K562 (cell line): Measurements from ENCODE around the gene AASS. TPM values are rescaled to one million over a fixed set of nuclear protein-coding genes. Genes with fewer than 3 reads are reported as not detected.

ENCODE experiments used
- ARID4B ChIP-seq: sonication (generic); formaldehyde crosslinking; IDR thresholded peaks from 2 replicates; pipeline ENCODE4 v1.8.0; 2022; ENCODE audit warnings: mild to moderate bottlenecking, missing genetic modification reagents
- BRD4 ChIP-seq: fragments of 200-600 bp; sonication (generic); IDR thresholded peaks from 2 replicates; pipeline ENCODE4 v1.6.1; 2017; ENCODE audit warnings: inconsistent platforms
- FUS ChIP-seq: fragments of 200-400 bp; formaldehyde crosslinking; optimal IDR thresholded peaks from 2 replicates; pipeline ENCODE3; 2017; ENCODE audit warnings: low read depth, low read length
- GATAD2B ChIP-seq: fragments of 450-650 bp; IDR thresholded peaks from 2 replicates; pipeline ENCODE4 v1.6.1; 2017; ENCODE audit warnings: mild to moderate bottlenecking, borderline replicate concordance
- KLF13 ChIP-seq: fragments of 450-650 bp; IDR thresholded peaks from 2 replicates; pipeline ENCODE4 v1.6.1; 2016; ENCODE audit warnings: missing genetic modification characterization, low read depth, mild to moderate bottlenecking, missing compliant biosample characterization, moderate library complexity, borderline replicate concordance
- MAFG ChIP-seq: fragments of 450-650 bp; conservative IDR thresholded peaks from 2 replicates; pipeline ENCODE4 v1.6.1; 2016; ENCODE audit warnings: missing genetic modification characterization, missing compliant biosample characterization
- PHF20 ChIP-seq: fragments of 450-650 bp; IDR thresholded peaks from 2 replicates; pipeline ENCODE4 v1.6.1; 2018; ENCODE audit not compliant: partially characterized antibody
- SNIP1 ChIP-seq: fragments of 450-650 bp; IDR thresholded peaks from 2 replicates; pipeline ENCODE4 v1.7.1; 2017; ENCODE audit warnings: low read depth, mild to moderate bottlenecking
- SRSF1 ChIP-seq: fragments of 200-400 bp; formaldehyde crosslinking; IDR thresholded peaks from 2 replicates; pipeline ENCODE4 v1.6.1; 2017; ENCODE audit warnings: mild to moderate bottlenecking, low read depth, low read length, moderate library complexity
- THRB ChIP-seq: fragments of 450-650 bp; formaldehyde crosslinking; conservative IDR thresholded peaks from 2 replicates; pipeline ENCODE4 v1.4.0; 2022; ENCODE audit warnings: mild to moderate bottlenecking, missing genetic modification characterization
- ZNF133 ChIP-seq: fragments of 250-450 bp; sonication (Bioruptor Pico); IDR thresholded peaks from 2 replicates; pipeline ENCODE4 v1.4.0; 2020; ENCODE audit warnings: mild to moderate bottlenecking
- ZNF41 ChIP-seq: fragments of 250-450 bp; sonication (Bioruptor Pico); conservative IDR thresholded peaks from 2 replicates; pipeline ENCODE4 v1.4.0; 2020; ENCODE audit warnings: mild to moderate bottlenecking
- polyA plus RNA-seq, 8 experiments: library from polyadenylated mRNA; depleted of rRNA in 4 of 8; stranded (reverse) in 5 of 8; unstranded in 3 of 8; fragments of >200 nt; fragmentation: Nextera tagmentation in 2 of 8; fragmentation: Illumina TruSeq in 1 of 8; extraction: Ambion mirVana in 2 of 8; extraction: Trizol in 1 of 8; gene quantifications; 2 replicates each; pipeline versions ENCODE4 v1.2.1 to v1.2.3, GENCODE V29; 2011 to 2014; ENCODE audit warnings: inconsistent platforms in 1 of 8, missing spikeins in 1 of 8
- total RNA-seq, 7 experiments: library from RNA; depleted of rRNA in 6 of 7; stranded (reverse); fragments of >200 nt in 6 of 7; fragmentation: Illumina TruSeq in 2 of 7; extraction: Trizol in 2 of 7; gene quantifications; 2 replicates each; pipeline versions ENCODE4 v1.2.1 to v1.2.3, GENCODE V29; 2011 to 2021; ENCODE audit warnings: low replicate concordance in 1 of 7
- TF ChIP-seq, protein P1 (sequence below): fragments of 250-450 bp; sonication (Bioruptor Pico); IDR thresholded peaks from 2 replicates; pipeline ENCODE4 v1.8.0; 2022; ENCODE audit warnings: inconsistent platforms, mild to moderate bottlenecking, moderate library complexity, borderline replicate concordance
- TF ChIP-seq, protein P2 (sequence below): fragments of 250-450 bp; sonication (Bioruptor Pico); IDR thresholded peaks from 2 replicates; pipeline ENCODE4 v1.4.0; 2020; ENCODE audit warnings: mild to moderate bottlenecking

Gene AASS
- total and polyA plus RNA-seq, 9 of the 15 experiments (the other 6 are each of a cell fraction or from before 2014, with no cell fraction given): 0.04 to 0.38 (median 0.07) TPM; not detected in 6

DNA sequence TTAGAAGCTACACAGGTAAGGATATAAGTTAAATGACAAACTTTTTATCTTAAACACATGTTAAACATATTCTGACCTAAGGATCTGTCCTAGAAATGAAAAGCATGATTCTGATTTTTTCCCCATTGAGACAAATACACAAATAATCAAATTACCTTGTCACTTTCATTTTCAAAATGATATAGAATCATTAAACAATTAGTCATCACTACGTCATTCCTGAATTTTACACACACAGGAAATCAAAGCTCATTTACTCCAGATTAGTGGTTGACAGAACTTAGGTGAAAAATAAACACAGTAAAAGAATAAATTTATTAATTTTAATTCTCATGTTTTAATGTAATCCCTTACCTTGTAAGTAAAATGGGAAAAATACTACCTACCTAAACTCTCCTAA is 89.0 kb downstream of the AASS start (continued):
- TF ChIP-seq, protein P1, sequence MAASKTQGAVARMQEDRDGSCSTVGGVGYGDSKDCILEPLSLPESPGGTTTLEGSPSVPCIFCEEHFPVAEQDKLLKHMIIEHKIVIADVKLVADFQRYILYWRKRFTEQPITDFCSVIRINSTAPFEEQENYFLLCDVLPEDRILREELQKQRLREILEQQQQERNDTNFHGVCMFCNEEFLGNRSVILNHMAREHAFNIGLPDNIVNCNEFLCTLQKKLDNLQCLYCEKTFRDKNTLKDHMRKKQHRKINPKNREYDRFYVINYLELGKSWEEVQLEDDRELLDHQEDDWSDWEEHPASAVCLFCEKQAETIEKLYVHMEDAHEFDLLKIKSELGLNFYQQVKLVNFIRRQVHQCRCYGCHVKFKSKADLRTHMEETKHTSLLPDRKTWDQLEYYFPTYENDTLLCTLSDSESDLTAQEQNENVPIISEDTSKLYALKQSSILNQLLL: no peak
- TF ChIP-seq KLF13 (no peak), BRD4 (no peak), MAFG (tag) (no peak), ZNF133 (CRISPR knock-in tag) (no peak), PHF20 (no peak), ARID4B (CRISPR knock-in tag) (no peak), SNIP1 (no peak), THRB (no peak), ZNF41 (CRISPR knock-in tag) (no peak), GATAD2B (no peak), SRSF1 (no peak), FUS (no peak)
- TF ChIP-seq, protein P2, sequence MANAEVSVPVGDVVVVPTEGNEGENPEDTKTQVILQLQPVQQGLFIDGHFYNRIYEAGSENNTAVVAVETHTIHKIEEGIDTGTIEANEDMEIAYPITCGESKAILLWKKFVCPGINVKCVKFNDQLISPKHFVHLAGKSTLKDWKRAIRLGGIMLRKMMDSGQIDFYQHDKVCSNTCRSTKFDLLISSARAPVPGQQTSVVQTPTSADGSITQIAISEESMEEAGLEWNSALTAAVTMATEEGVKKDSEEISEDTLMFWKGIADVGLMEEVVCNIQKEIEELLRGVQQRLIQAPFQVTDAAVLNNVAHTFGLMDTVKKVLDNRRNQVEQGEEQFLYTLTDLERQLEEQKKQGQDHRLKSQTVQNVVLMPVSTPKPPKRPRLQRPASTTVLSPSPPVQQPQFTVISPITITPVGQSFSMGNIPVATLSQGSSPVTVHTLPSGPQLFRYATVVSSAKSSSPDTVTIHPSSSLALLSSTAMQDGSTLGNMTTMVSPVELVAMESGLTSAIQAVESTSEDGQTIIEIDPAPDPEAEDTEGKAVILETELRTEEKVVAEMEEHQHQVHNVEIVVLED (CRISPR knock-in tag): no peak
